Neural cell (in vitro differentiated cells): ENCODE data around the gene TTC39C. TPM values are rescaled to one million over a fixed set of nuclear protein-coding genes. Genes with fewer than 3 reads are reported as not detected.

Experiments used
- H2AFZ ChIP-seq: fragments of 200-600, 300-800 bp; sonication (generic), shearing (Covaris generic); 2 replicates; pipeline ENCODE4 v1.6.0; 2014; ENCODE audit warnings: low read depth, mild to moderate bottlenecking, antibody characterized with exemption, low read length, moderate library complexity
- H3F3A ChIP-seq: fragments of 200-600 bp; shearing (Covaris generic); 2 replicates; pipeline ENCODE4 v1.6.1; 2016; ENCODE audit warnings: mild to moderate bottlenecking, moderate library complexity, mixed read lengths, antibody characterized with exemption, low read length; ENCODE audit not compliant: insufficient read depth, poor library complexity, severe bottlenecking
- H3K27ac ChIP-seq: fragments of 200-600, 300-800 bp; sonication (generic), shearing (Covaris generic); 2 replicates; pipeline ENCODE4 v1.5.1; 2014; ENCODE audit warnings: mild to moderate bottlenecking, low read length, moderate library complexity
- H3K27me3 ChIP-seq: fragments of 300-800, 200-600 bp; sonication (generic), shearing (Covaris generic); 2 replicates; pipeline ENCODE4 v1.6.0; 2014; ENCODE audit warnings: mild to moderate bottlenecking, low read depth, low read length, moderate library complexity; ENCODE audit not compliant: insufficient read depth
- H3K36me3 ChIP-seq: fragments of 300-800, 200-600 bp; sonication (generic), shearing (Covaris generic); 2 replicates; pipeline ENCODE4 v1.5.1; 2014; ENCODE audit warnings: mild to moderate bottlenecking, antibody characterized with exemption, low read length, moderate library complexity; ENCODE audit not compliant: insufficient read depth
- H3K4me2 ChIP-seq: fragments of 300-800, 200-600 bp; sonication (generic), shearing (Covaris generic); 2 replicates; pipeline ENCODE4 v1.6.0; 2014; ENCODE audit warnings: mild to moderate bottlenecking, low read length
- H3K4me3 ChIP-seq: fragments of 300-800, 200-600 bp; sonication (generic), shearing (Covaris generic); 2 replicates; pipeline ENCODE4 v1.5.1; 2014; ENCODE audit warnings: mild to moderate bottlenecking, low read length, moderate library complexity
- H3K79me2 ChIP-seq: fragments of 200-600 bp; shearing (Covaris generic); replicated peaks from 2 replicates; pipeline ENCODE4 v1.6.0; 2014; ENCODE audit warnings: mild to moderate bottlenecking, low read length, moderate library complexity; ENCODE audit not compliant: insufficient read depth
- H3K9ac ChIP-seq: fragments of 300-800, 200-600 bp; sonication (generic), shearing (Covaris generic); 2 replicates; pipeline ENCODE4 v1.6.1; 2016; ENCODE audit warnings: mild to moderate bottlenecking, low read length, mixed read lengths
- H3K9me2 ChIP-seq: fragments of 200-600 bp; shearing (Covaris generic); 2 replicates; pipeline ENCODE4 v1.6.1; 2016; ENCODE audit warnings: mild to moderate bottlenecking, low read length, mixed read lengths; ENCODE audit not compliant: insufficient read depth
- H3K9me3 ChIP-seq: fragments of 200-600, 300-800 bp; sonication (generic), shearing (Covaris generic); 2 replicates; pipeline ENCODE4 v1.6.1; 2016; ENCODE audit warnings: mild to moderate bottlenecking, mixed run types, low read length, moderate library complexity, mixed read lengths
- H4K20me1 ChIP-seq: fragments of 200-600 bp; shearing (Covaris generic); 2 replicates; pipeline ENCODE4 v1.6.1; 2016; ENCODE audit warnings: mild to moderate bottlenecking, mixed run types; ENCODE audit not compliant: insufficient read depth
- EP300 ChIP-seq: fragments of 450-650 bp; conservative IDR thresholded peaks from 2 replicates; pipeline ENCODE4 v1.6.1; 2014; ENCODE audit warnings: antibody characterized with exemption, mild to moderate bottlenecking, moderate library complexity; ENCODE audit not compliant: poor library complexity, severe bottlenecking
- EZH2 ChIP-seq: fragments of 200-600, 300-800 bp; shearing (Covaris generic), sonication (generic); IDR thresholded peaks from 2 replicates; pipeline ENCODE4 v1.6.1; 2014; ENCODE audit warnings: antibody characterized with exemption, low read length, borderline replicate concordance, mild to moderate bottlenecking; ENCODE audit not compliant: insufficient read depth, poor library complexity, severe bottlenecking
- MXI1 ChIP-seq: fragments of 450-650 bp; conservative IDR thresholded peaks from 2 replicates; pipeline ENCODE4 v1.6.1; 2014; ENCODE audit warnings: antibody characterized with exemption, mild to moderate bottlenecking; ENCODE audit not compliant: poor library complexity, severe bottlenecking
- POLR2AphosphoS5 ChIP-seq: IDR thresholded peaks from 2 replicates; pipeline ENCODE4 v1.6.1; 2012
- RAD21 ChIP-seq: fragments of 450-650 bp; conservative IDR thresholded peaks from 2 replicates; pipeline ENCODE4 v1.6.1; 2014; ENCODE audit warnings: antibody characterized with exemption, mild to moderate bottlenecking, moderate library complexity
- SMC3 ChIP-seq: fragments of 450-650 bp; conservative IDR thresholded peaks from 2 replicates; pipeline ENCODE4 v1.6.1; 2014; ENCODE audit warnings: antibody characterized with exemption, mild to moderate bottlenecking, moderate library complexity; ENCODE audit not compliant: poor library complexity
- TAF1 ChIP-seq: IDR thresholded peaks from 2 replicates; pipeline ENCODE4 v1.6.1; 2012; ENCODE audit warnings: low read depth
- polyA plus RNA-seq: library from polyadenylated mRNA; depleted of rRNA; stranded (reverse); fragments of >200 nt; gene quantifications from 2 replicates; pipeline ENCODE4 v1.2.3, GENCODE V29; 2014
- TF ChIP-seq, protein P1 (sequence below): fragments of 450-650 bp; IDR thresholded peaks from 2 replicates; pipeline ENCODE4 v1.5.1; 2014; ENCODE audit warnings: antibody characterized with exemption, mild to moderate bottlenecking, moderate library complexity; ENCODE audit not compliant: poor library complexity, severe bottlenecking
- TF ChIP-seq, protein P2 (sequence below): IDR thresholded peaks from 2 replicates; pipeline ENCODE4 v1.6.1; 2012; ENCODE audit warnings: borderline replicate concordance

TTC39C gene
- polyA plus RNA-seq, 1 donor from 2014 or later = 19.9 TPM

DNA sequence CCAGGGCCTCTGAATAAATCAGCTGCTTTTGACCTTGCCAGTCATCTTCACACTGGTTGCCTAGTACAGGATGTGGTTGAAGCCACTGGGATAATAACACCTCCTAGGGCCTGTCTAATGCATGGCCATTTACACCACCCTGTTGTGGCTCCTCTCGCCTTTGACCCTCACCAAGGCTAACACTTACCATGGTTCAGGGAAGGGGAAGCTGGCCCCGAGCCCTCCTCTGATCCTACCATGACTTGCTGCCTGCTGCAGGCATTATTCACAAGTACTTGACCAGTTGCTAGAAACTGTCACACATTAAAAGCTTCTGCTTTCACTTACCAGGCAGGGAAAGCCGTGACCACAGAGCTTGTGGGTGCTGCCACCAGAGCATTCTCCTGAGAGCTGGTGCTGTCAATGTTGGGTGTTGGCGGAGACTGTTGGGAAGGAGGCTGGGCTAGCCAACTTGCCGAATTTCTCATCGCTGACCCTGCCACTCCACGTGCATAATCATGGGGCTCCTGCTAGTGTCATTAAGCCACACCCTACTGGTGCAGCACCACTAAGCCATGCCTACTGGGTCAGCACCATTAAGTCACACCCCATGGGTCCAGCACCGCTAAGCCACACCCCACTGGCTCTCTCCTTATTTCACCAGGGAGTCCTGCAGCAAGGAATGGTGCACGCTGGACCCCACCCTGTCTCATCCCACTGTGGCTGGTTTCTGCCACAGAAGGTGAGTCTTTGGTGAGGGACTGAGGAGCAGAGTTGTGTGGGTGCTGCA lies 47.0 kb upstream of the TTC39C start:
- Histone ChIP-seq H3K4me3 (no peak overlapping the region), H3K27me3 (no peaks in the 10 kb centered on the region), H3K4me2 (no peak overlapping the region), H3F3A (no peaks in the 10 kb centered on the region), H3K36me3 (no peaks in the 10 kb centered on the region), H3K9me2 (no peaks in the 10 kb centered on the region), H3K9me3 (no peaks in the 10 kb centered on the region), H3K9ac (no peak overlapping the region), H3K79me2 (no peaks in the 10 kb centered on the region), H4K20me1 (no peaks in the 10 kb centered on the region), H2AFZ (no peak overlapping the region), H3K27ac (no peak overlapping the region)
- no peak for TF ChIP-seq RAD21
- no peak for TF ChIP-seq MXI1
- TF ChIP-seq POLR2AphosphoS5 = no peak
- TF ChIP-seq SMC3 = no peak
- no peak for TF ChIP-seq EZH2
- TF ChIP-seq, protein P1, sequence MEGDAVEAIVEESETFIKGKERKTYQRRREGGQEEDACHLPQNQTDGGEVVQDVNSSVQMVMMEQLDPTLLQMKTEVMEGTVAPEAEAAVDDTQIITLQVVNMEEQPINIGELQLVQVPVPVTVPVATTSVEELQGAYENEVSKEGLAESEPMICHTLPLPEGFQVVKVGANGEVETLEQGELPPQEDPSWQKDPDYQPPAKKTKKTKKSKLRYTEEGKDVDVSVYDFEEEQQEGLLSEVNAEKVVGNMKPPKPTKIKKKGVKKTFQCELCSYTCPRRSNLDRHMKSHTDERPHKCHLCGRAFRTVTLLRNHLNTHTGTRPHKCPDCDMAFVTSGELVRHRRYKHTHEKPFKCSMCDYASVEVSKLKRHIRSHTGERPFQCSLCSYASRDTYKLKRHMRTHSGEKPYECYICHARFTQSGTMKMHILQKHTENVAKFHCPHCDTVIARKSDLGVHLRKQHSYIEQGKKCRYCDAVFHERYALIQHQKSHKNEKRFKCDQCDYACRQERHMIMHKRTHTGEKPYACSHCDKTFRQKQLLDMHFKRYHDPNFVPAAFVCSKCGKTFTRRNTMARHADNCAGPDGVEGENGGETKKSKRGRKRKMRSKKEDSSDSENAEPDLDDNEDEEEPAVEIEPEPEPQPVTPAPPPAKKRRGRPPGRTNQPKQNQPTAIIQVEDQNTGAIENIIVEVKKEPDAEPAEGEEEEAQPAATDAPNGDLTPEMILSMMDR = no peak
- TF ChIP-seq EP300 = no peak
- no peak for TF ChIP-seq TAF1
- TF ChIP-seq, protein P2, sequence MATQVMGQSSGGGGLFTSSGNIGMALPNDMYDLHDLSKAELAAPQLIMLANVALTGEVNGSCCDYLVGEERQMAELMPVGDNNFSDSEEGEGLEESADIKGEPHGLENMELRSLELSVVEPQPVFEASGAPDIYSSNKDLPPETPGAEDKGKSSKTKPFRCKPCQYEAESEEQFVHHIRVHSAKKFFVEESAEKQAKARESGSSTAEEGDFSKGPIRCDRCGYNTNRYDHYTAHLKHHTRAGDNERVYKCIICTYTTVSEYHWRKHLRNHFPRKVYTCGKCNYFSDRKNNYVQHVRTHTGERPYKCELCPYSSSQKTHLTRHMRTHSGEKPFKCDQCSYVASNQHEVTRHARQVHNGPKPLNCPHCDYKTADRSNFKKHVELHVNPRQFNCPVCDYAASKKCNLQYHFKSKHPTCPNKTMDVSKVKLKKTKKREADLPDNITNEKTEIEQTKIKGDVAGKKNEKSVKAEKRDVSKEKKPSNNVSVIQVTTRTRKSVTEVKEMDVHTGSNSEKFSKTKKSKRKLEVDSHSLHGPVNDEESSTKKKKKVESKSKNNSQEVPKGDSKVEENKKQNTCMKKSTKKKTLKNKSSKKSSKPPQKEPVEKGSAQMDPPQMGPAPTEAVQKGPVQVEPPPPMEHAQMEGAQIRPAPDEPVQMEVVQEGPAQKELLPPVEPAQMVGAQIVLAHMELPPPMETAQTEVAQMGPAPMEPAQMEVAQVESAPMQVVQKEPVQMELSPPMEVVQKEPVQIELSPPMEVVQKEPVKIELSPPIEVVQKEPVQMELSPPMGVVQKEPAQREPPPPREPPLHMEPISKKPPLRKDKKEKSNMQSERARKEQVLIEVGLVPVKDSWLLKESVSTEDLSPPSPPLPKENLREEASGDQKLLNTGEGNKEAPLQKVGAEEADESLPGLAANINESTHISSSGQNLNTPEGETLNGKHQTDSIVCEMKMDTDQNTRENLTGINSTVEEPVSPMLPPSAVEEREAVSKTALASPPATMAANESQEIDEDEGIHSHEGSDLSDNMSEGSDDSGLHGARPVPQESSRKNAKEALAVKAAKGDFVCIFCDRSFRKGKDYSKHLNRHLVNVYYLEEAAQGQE = no peak

DNA sequence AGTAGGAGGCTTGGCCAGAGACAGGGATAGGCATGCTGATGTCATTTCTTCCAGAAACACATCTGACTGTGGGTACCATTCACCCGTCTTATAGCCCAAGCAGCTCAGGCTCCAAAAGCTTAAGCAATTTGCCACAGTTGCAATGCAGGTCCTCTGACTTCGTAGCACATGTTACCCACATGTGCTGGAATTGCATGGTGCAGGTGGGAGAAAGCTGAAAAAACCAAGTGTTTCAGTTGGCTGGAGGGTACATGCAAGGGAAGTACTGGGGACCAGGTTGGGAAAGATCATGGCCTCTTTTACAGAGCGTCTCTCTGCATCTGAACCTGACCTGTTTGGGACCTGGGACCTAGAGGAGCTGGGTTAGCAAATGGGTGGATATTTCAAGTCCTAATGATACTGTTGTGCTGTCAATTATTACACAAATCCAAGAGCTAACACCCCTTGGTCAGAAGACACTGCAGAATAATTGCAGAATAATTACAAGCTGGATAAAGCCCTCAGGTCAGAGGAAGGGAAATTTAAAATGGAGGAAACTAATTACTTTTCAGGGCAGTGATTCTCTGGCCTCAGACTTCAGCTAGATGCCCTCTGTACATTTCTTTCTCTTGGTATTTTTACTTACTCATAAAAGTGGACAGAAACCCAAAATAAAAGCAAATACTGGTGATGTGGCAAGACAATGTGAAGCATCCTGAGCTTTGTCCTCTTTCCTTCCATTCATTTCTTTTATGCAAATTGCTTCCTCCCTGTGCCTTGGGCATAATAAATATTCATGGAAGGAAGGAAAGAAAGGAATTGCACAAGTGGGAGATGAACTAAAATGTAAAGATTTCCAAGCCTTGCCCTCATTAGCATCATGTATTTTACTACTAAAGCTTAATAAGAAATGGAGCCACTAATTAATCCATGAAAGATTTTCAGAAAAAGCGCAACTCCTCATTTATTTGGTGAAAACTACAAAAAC lies 45.6 kb upstream of the TTC39C start:
- TF ChIP-seq SMC3 (no peak), RAD21 (no peak), POLR2AphosphoS5 (no peak), TAF1 (no peak)
- TF ChIP-seq, protein P1 = no peak
- no peak overlapping the region for H2AFZ ChIP-seq
- H3K79me2 ChIP-seq = no peaks in the 10 kb centered on the region
- no peaks in the 10 kb centered on the region for H3K27me3 ChIP-seq
- H3K4me2 ChIP-seq = no peak overlapping the region
- H3K27ac ChIP-seq = no peak overlapping the region
- no peak overlapping the region for H3K4me3 ChIP-seq
- H3K9me2 ChIP-seq = no peaks in the 10 kb centered on the region
- no peaks in the 10 kb centered on the region for H4K20me1 ChIP-seq
- no peak overlapping the region for H3K9ac ChIP-seq
- H3F3A ChIP-seq = no peaks in the 10 kb centered on the region
- H3K9me3 ChIP-seq = no peaks in the 10 kb centered on the region
- no peaks in the 10 kb centered on the region for H3K36me3 ChIP-seq
